Glomerular visceral epithelial cell (primary cell): ENCODE measurements around the gene POU2AF1.
"Not testable (repeated sequence)": the region's sequence is repeated elsewhere in the genome, so short reads cannot be mapped to it uniquely, and the experiment has no call there.

Experiments used
- DNase-seq: peaks from one replicate; pipeline ENCODE4 v3.0.0-alpha.2; 2016; ENCODE audit errors: extremely low spot score

The POU2AF1 gene

DNA sequence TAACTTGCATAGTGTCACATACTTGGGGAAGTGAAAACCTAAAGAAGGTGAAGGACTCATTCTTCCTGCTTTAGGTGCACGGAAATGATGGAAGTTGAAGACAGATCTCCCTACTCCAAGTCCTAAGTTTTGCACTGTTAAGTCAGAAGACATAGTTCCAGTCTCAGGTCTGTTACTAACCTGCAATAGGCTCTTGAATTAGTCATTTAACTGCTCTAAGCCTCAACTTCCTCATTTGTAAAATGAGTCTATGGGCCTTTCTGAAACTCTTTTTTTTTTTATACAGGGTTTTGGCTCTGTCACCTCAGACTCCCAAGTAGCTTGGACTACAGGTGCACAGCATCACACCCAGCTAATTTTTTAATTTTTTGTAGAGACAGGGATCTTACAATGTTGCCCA, 30.8 kb upstream of the POU2AF1 start:
- DNase-seq, result no peak

DNA sequence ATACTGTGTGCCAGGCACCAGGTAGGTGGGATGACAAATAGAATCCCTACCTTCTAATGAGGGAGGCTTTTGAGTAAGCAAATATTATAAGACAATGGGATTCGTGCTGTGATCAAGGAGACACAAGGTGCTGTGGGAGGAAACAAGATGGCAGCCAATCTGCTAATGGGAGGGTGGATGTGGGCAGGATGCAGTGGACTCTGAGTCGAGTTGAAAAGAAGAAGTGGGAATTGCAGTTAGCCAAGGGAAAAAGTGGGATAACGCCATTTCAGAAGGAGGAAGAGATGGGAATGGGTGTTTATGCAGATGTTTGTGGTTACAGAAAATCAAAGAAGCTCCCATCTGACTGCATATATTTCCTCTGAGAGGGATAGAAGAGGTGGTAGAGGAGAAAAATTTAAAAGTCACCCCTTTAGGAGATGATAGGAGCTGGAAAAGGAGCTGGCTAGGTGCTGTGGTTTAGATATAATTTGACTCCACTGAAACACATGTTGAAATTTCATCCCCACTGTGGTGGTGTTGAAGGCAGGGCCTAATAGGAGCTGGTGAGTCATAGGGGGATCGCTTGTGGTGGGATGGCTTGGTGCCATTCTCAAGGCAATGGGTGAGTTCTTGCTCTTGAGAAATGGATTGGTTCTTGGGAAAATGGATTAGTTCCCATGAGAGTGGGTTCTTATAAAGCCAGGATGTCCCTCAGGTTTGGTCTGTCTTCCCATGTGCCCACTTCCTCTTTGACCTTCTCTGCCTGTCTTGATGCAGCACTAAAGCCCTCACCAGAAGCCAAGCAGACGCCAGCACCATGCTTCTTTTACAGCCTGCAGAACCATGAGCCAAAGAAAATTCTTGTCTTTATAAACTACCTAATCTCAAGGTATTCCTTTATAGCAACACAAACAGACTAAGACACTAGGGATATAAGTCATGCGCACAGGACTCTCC, 30.0 kb upstream of the POU2AF1 start:
- DNase-seq, result no peak

DNA sequence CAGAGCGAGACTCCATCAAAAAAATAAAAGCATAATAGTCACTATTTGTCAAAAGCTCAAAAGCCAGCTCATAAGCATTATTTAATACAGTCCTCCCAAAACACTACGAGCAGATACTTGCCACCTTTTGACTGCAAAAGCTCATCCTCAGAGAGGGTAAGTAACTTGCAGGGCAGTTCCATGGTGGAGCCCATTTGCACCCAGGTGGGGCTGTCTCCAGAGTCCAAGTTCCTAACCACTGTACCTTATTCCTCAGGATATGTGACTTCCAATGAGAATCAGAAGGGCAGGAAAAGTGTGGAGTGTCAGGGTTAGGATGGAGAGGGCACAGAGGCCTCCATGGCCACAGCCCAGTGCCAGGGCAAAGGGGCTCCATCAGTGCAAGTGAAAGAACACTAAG, 28.6 kb upstream of the POU2AF1 start:
- no peak for DNase-seq

DNA sequence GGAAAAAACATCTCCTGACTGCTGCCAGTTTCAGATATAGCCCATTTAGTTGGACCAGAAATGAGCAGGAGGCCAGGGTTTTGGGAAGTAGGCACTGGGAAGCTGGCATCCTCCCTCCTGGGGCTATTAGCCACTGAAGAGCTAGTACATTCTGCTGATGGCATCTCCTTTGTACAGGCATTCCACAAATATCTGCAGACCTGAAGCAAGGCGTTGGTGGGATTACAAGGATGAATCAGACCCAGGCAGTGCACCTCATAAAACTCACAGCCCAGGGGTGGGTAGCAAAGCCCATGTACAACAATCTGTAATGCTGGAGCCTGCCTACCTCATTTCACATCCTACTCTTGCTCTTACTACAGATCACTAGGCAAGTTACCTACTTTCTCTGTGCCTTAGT, 27.5 kb upstream of the POU2AF1 start:
- DNase-seq, result no peak

DNA sequence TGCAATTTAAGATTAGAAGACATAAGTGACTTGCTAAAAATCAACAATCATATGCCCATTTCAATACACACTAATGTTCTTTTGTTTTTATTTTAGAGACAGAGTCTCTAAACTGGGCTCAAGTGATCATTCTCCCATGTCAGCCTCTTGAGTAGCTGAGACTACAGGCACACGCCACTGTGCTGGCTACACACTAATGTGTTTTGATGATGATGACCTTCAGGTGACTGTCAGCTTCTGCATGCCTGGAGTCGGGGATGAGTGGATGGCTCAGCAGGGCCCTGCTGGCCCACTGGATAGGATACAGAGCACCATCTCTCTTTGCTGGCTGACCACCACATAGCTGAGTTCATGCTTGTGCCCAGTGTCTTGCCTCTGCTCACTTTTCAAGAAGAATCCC, 27.0 kb upstream of the POU2AF1 start:
- no peak for DNase-seq

DNA sequence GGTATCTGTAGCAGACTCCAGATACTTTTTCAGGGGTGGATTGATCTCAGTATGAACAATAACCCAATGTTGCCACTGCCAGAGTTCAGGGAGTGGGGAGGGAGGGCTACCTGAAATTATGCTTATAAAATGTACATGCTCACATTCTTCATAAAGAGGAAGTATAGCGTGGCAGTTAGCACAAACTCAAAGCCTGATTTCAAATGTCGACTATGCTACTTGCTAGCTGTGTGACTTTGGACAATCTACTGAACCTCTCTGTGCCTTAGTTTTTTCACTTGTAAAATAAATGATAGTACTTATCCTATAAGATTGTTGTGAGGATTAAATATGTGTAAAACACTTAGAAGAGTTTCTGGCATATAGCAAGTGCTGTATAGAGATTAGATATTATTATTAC, 26.5 kb upstream of the POU2AF1 start:
- DNase-seq, result no peak

DNA sequence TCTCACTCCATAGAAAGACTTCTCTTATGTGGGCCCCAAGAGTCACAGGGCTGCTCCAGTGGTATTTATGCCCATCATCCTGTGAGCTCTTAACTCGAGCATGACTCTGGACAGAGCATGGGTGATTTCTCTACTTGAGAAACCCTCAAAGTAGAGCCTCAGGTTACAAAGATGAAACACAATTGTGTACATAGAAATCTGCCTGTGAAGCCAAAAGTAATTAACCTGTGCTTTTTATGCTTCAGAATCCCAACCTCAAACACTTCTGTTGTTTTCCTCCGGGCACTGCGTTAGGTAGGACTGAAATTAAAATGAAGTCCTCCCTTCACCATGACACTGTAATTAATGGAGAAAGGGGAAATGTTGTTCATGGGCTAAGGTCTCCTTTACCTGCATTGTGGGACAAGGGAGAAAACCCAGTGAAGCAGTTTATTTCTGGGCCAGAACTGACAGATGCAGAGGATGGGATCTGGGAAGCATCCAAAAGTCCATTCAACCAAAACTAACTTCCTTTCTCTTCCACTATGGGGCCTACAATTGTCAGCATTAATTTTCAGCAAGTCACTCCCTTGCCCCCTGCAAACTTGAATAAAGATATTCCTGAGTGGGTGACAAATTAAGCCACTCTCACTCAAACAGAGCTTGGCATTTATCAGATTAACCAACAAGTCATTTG, 24.1 kb upstream of the POU2AF1 start:
- no peak for DNase-seq

DNA sequence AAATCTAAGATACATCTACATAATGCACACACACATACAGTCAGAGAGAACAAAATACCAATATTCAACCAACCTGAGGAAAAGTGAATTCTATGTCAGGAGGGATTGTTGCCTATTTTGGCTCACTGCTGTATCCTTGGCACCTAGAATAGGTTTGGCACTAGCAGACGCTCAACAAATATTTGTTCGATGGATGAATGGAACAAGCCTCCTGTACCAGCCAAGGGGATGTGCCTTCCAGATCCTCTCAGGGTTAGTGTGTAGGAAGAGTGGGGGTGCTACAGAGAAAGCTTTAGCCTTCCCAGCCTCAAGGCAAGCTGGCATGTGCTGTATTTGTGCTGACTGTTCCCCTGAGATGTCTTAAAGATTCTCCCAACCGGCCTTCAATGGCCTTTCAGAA, 23.3 kb upstream of the POU2AF1 start:
- DNase-seq, result no peak

DNA sequence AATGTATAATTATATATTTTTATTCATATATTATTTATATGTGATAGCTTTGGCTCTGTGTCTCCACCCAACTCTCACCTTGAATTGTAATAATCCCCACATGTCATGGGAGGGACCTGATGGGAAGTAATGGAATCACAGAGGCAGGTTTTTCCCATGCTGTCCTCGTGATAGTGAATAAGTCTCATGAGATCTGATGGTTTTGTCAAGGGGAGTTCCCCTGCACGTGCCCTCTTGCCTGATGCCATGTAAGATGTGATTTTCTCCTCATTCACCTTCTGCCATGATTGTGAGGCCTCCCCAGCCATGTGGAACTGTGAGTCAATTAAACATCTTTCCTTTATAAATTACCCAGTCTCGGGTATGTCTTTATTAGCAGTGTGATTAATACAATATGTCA, 22.9 kb upstream of the POU2AF1 start:
- DNase-seq, result not testable (repeated sequence)

DNA sequence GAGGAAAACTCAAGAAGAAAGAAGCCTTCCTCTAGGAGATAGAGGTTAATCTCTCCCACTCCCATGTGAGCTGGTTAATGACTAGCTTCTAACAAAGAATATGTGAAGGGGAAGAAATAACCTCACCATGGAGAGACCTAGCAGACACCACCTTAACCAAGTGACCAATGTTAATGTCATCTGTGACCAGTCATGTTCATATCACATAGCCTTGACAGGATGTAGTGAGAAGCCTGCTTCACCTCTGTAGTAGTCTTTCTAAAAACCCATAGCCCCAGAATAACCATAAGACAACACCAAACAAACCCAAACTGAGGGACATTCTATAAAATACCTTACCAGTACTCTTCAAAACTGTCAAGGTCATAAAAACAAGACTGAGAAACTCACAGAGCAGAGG, 21.5 kb upstream of the POU2AF1 start:
- no peak for DNase-seq

DNA sequence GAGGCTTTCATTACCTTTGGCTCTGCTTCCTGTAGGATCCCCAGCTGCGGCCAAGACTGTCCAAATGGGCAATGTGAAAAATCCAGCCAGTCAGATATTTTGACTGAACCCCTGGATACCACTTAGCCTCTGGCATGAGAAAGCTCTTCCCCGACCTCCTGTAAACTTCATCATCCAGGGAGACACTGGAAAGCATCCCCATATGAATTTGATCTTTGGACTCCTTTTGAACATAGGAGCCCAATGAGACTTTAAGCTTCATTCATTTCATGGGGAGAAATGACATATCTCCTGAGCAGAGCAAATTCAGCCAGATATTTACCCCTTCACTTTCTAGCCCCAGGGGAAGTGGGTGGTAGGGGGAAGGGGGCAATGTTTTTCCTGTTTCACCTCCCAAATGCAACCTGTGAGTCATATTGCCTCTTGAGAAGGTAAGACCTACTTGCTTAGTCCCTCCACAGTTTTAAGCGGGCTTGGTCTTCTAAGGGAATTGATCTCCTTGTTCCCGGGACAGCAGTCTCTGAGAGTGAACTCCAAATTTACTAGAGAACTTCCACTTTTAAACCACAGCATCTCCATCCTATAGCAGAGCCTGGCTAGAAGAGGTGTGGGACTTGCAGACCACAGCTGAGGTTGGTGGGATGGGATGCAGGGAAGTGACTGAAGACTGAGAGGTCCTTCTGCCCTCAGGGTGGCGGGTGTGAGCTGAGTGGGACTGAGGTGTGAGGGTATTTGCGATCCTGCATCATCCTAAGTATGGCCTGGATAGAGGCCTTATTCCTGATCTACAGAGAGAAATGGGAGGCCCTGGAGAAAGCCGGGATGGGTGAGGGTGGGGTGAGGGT, 20.3 kb upstream of the POU2AF1 start:
- no peak for DNase-seq

DNA sequence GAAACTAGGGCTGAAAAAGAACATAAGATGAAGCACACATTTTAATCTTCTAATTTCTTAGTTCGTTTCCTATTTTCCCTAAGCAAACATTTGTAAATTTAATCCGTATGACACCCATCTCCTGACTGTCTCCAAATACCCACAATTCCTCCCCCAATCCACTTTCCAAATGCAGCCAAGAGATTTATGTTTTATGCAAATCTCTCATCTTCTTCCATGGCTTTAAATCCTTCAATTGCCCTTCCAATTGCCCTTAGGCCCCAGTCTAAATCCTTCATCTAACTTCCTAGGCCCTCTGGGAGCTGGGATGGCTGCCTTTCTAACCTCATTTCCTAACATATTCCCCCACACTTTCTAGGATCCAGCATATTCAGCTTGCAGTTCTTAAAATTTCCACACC, 18.0 kb upstream of the POU2AF1 start:
- no peak for DNase-seq

DNA sequence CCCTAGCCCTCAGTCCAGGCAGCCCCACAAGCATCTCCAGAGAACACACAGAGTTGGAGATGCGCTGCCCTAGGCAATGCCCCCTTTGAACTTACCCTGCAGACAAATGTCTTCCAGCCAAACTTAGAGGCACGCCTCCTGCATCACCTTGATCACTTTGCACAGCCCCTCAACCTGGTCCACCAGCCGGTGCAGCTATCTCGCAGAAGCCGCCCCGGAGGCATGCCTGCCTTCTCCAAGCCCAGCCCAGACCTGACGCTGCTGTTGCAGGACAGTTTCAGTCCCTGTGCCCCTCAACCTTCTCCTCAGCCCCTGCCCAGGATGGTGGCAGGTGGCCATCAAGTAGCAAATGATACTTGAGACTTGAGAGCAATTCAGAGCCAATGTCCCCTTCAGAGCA, 16.7 kb upstream of the POU2AF1 start:
- no peak for DNase-seq

DNA sequence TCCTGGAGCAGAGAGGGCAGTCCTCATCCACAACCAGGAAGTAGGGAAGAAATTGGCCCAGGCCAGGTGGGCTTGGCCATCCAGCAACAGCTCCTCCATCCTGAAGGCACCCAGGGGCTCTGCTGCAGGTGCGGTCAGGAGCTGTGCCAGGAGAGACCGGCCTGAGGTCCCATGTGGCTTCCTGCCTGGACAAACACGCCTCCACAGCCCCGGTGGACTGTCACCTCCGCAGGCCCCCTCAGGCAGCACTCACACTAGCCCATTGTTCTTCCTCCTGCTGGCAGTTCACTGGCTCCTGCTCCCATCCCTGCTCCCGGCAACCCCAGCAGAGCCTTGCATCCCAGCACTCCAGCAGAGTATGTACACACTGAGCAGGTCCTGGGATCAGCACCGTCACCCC, 16.0 kb upstream of the POU2AF1 start:
- DNase-seq, result no peak

DNA sequence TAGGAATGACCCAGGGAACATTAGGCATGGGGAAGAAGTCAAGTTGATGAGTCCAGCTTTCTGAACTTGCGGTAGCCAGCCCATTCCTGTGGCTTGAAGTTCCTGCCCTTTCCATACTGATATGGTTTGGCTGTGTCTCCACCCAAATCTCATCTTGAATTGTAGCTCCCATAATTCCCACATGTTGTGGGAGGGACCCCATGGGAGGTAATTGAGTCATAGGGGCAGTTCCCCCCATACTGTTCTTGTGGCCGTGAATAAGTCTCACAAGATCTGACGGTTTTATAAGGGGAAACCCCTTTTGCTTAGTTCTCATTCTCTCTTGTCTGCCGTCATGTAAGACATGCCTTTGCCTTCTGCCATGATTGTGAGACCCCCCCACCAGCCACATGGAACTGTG, 15.1 kb upstream of the POU2AF1 start:
- not testable (repeated sequence) for DNase-seq

DNA sequence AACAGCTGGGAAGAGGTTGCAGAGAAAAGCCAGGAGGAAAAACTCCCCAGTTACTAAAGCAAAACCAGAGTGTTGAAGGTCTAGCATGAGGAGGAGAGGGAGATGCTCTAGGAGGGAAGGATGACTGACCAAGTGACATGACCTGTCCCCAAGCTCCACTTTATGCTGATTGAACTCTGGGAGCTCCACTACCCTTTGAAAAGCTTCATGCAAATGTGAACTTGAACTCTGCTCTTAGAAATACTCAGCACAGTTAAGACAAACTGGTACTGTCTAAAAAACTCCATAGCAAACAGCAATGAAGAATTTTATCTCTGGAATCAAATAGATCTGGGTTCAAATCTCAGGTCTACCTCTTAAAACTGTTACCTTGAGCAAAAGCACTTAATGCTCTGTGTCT, 14.5 kb upstream of the POU2AF1 start:
- no peak for DNase-seq

DNA sequence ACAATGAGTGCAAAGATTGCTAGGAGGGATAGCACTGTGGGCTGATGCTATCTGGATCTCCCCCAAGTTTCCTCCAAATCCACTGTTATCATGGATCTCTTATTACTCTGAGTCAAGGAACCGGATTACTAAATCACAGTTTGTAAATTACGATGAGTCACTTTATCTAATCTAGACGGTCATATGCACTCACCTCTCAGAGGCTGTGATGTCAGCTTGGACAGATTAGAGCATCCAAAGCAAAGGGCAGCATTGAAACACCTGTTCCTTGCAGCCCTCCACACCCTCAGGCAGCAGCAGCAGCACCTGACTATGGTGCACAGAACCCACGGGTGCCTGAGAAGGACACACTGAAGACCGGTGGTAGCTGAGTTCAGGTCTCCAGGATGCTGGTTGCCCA, 14.0 kb upstream of the POU2AF1 start:
- no peak for DNase-seq

DNA sequence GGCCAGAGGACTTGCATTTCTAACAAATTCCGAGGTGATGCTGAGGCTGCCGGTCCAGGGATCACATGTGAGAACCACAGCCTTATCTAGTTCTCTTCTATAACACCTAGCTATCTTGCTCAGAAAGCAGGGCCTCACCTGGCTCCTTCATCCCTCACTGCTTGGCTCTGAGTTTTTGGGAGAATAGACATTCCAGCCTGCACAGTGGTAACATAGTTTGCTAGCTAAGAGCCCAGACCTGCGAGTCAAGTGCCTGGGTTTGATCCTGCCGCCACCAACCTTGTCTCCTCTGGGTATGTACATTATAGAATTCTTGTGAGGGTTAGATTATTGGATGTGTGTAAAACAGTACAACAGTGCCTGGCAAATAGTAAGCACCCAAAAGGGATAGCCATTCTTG, 13.5 kb upstream of the POU2AF1 start:
- no peak for DNase-seq

DNA sequence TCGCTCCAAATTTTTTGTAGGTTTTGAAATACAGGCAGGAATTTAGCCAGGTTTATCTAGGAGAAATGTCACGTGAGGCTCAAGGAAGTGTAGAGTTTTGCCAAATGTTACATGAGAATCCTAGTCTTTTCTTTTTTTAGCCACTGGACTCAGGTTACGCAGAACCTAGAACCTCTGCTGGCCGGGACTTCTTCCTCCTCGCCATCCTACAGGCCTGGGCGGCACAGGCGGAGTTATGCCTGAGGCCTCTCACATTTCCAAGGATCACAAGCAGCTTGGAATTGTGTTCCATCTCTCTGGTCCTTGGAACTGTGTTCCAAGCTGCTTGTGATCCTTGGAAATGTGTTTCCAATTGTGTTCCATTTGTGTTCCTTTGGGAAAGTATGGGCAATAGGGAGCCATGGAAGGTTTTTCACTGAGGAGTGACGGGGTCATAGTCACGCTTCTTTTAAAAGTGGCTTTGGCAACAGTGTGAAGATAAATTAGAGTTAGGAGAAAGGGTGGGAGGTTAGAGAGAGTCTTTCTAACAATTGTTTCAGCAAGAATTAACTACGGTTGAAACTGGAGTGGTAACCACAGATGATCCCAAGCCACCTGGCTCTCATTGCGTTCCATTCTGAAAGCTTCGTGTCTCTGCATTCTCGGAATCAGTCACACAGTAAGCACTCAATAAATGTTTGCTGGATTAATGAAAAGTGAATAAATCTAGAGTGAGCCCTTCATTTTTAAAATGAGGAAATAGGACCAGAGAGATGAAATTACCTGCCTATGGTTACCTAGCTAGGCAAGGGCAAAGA, 12.5 kb upstream of the POU2AF1 start:
- DNase-seq, result no peak

DNA sequence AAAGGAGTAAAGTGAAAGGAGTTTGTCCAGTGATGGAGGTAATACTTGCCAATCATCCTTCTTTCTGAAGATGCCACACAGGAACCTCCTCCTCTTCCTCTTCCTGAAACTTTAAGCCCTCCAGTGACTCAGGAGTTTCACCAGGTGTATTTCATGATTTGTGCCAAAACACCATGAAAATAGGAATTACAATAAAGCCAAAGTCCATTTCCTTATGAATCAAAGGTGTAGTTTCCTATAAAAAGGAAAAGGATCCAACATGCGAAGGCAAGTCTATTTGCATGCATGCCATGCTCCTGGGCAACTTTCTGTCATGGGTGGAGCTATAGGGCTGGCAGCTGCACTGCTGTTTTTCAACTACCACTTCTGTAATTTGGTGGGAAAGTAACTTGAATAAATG, 9.8 kb upstream of the POU2AF1 start:
- no peak for DNase-seq

DNA sequence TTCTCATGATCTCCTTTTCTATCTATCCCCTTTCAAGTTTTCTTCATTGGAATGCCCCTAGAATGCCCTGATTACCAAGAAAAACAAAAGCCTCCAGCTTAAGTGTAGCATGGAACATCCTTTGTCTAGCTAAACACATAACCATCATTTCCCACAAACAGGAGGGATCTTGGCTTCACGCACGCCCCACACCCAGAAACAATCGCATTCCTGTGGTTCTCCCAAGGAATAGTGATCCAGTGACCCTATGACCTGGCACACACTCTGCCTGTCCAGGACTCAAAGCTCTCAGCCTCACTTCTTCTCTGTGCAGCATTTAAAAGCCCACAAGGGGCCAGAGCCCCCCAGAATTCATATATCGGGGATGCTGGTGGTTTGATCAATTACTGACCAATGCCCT, 9.3 kb upstream of the POU2AF1 start:
- DNase-seq, result peak; percentile 13

DNA sequence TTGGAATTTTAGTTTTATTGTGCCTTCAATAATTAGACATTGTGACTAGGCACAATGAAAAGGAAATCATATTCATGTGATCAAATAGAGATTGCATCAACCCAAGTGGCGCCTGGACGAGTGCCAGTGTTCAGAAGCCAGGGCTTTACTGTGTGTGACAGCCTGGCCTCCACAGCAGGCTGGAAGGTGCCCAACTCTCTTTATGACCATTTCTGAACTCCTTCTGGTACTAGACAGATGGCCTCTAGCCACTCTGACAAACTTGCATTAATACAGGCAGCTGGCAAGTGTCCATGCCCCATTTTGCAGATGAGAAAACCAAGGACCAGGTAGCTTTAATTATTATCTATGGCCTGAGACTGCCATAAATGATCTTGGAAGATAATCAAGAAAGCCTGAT, 8.3 kb upstream of the POU2AF1 start:
- DNase-seq, result no peak
